Measurements from ENCODE around the gene PSMG2.
A peak's percentile ranks its signal among the peaks of the same experiment; 100 is the strongest.

PSMG2 gene, protein sequence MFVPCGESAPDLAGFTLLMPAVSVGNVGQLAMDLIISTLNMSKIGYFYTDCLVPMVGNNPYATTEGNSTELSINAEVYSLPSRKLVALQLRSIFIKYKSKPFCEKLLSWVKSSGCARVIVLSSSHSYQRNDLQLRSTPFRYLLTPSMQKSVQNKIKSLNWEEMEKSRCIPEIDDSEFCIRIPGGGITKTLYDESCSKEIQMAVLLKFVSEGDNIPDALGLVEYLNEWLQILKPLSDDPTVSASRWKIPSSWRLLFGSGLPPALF

DNA sequence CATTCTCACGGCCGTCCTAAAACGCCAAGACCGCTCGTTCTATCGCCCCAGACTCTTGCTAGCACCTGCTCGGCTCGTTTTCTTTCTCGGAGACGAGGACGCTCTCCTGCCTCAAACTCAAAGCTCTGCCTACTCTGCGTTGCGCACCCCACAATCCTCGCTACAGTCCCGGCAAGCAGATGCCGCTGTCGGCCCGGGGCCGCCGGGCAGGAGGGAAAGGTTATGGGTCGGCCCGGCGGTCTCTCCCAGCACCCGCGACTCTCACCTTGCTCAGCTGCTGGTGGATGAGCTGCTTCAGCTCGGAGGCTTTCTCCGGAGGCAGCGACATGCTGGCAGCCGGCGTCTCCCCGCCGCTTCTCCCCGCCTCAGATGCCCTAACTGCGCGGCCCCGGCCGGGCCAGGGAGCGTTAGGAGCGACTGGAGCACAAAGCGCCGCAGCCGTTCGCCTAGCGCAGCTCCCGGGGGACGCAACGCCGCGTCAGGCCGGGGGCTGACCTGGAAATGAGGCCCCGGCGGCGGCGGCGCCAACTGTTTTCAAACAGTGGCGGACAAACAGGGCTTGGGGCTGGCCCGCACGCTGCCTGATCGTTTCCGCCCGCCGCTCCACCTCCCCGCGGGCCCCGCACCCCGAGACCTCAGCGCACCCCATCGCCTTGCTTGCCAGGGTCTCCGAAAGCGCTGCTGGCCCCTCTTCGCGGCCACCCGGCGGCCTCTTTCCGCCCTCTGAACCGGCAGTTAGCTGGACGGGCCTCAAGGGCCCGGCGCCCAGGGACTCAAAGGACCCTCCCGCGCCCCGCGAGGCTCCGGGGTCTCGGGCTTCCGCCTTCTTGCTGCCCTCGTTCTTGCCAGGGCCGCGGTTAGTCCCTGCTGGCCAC is at the start of gene PSMG2, which contains the start of gene CEP76:
PSMG2 (plus strand) TSS at position 822 of the 875 bp plus-strand sequence. CDS start 66 bp downstream, outside the sequence.
CEP76 (minus strand) TSS at position 503 of the 875 bp plus-strand sequence; CDS start at position 328, 175 bp downstream.
- Histone ChIP-seq H3K9me3 (ENCODE audit: low read length) (no peaks in the 10 kb centered on the region), H3K9ac (ENCODE audit: low read length) (peak within 1 kb of the TSS; percentile 46), H3K4me1 (ENCODE audit: insufficient read depth, low read length) (peaks cover 24% of the 10 kb centered on the region), H3K27ac (ENCODE audit: low read depth, low read length) (peak within 1 kb of the TSS; percentile 98), H3K27me3 (ENCODE audit: control insufficient read depth in 1 of 2, insufficient read depth in 2 of 2, low read length in 2 of 2) (no peaks in the 10 kb centered on the region), H3K36me3 (ENCODE audit: insufficient read depth, low read length) (peaks cover 13% of the 10 kb centered on the region), H3K4me3 (ENCODE audit: low read depth in 1 of 2, low read length in 2 of 2) (peak within 1 kb of the TSS; percentile 97 to 99)

DNA sequence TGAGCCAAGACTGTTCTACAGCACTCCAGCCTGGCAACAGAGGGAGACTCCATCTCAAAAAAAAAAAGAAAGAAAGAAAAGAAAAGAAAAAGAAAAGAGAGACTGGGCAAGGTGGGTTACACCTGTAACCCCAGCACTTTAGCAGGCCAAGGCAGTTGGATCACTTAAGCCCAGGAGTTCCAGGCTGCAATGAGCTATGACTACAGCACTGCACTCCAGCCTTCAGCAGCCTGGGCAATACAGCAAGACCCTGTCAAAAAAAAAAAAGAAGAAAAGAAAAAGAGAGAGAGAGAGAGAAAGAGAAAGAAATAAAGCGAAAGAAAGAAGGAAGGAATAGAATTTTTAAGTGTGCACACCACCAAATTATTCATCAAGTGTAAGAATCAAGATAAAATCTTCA is 47.9 kb upstream of the PSMG2 start:
- no peaks in the 10 kb centered on the region for H3K27me3 ChIP-seq (ENCODE audit: control insufficient read depth in 1 of 2, insufficient read depth in 2 of 2, low read length in 2 of 2)
- no peaks in the 10 kb centered on the region for H3K9me3 ChIP-seq (ENCODE audit: low read length)
- no peaks in the 10 kb centered on the region for H3K36me3 ChIP-seq (ENCODE audit: insufficient read depth, low read length)
- no peak overlapping the region for H3K9ac ChIP-seq (ENCODE audit: low read length)
- no peak overlapping the region for H3K4me3 ChIP-seq (ENCODE audit: low read depth in 1 of 2, low read length in 2 of 2)
- peaks cover 15% of the 10 kb centered on the region for H3K4me1 ChIP-seq (ENCODE audit: insufficient read depth, low read length)
- no peak overlapping the region for H3K27ac ChIP-seq (ENCODE audit: low read depth, low read length)

DNA sequence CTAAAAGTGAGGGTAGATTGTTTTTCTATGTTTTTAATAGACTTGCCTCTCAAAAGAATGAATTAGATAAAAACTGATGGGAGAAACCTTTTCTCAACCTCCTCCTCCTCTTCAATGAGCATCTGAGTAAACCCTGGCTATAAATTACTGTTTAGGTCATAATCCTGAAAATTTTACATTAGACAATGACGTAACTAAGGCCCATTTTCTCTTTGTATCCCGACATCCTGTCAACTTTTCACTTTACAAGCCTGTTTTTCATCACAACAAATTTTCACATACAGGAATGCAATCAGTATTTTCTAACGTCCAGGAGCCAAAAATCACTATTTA is 46.3 kb upstream of the PSMG2 start:
- Histone ChIP-seq H3K36me3 (ENCODE audit: insufficient read depth, low read length) (no peaks in the 10 kb centered on the region), H3K27me3 (ENCODE audit: control insufficient read depth in 1 of 2, insufficient read depth in 2 of 2, low read length in 2 of 2) (no peaks in the 10 kb centered on the region), H3K9me3 (ENCODE audit: low read length) (no peaks in the 10 kb centered on the region), H3K27ac (ENCODE audit: low read depth, low read length) (peak overlapping the region; percentile 66), H3K9ac (ENCODE audit: low read length) (peak overlapping the region; percentile 45), H3K4me3 (ENCODE audit: low read depth in 1 of 2, low read length in 2 of 2) (peak overlapping the region; percentile 38 to 49), H3K4me1 (ENCODE audit: insufficient read depth, low read length) (peaks cover 15% of the 10 kb centered on the region)

DNA sequence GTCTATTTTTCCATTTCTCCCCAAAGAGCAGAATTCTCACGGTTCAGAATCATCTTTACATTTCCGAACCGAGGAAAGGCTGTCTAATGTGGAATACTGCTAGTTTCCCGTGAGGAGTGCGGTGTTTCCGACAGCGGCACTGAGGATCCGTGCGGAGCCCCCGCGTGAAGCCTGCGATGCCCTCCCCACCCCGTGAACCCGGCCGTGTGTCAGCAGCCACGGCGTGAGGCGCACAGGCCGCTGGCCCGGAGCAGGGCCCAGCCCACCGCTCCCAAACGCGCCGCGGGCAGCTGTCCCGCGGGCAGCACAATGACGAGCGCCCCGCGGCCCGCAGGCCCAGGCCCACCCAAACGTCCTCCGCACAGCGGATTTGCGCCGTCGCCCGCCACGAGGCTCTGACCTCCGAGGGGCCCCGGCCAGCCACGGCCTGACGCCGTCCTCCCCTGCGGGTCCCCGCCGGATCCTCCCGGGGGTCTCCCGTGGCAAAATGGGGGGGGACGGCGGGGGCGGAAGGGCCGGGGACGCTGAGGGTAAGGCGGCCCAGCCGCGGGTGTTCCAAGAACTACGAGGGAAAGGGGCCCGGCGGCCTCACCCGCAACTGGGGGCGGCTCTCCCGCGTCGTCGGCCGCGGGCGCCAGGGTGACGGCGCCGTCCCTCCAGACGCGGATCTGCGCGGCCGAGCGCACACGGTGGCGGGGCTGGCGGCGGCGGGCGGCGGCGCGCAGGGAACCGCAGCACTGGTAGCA is 45.7 kb upstream of the PSMG2 start:
- peak overlapping the region; percentile 38 to 49 for H3K4me3 ChIP-seq (ENCODE audit: low read depth in 1 of 2, low read length in 2 of 2)
- H3K9ac ChIP-seq (ENCODE audit: low read length) = peak overlapping the region; percentile 45
- H3K27ac ChIP-seq (ENCODE audit: low read depth, low read length) = peak overlapping the region; percentile 66
- peaks cover 15% of the 10 kb centered on the region for H3K4me1 ChIP-seq (ENCODE audit: insufficient read depth, low read length)
- no peaks in the 10 kb centered on the region for H3K9me3 ChIP-seq (ENCODE audit: low read length)
- H3K36me3 ChIP-seq (ENCODE audit: insufficient read depth, low read length) = no peaks in the 10 kb centered on the region
- no peaks in the 10 kb centered on the region for H3K27me3 ChIP-seq (ENCODE audit: control insufficient read depth in 1 of 2, insufficient read depth in 2 of 2, low read length in 2 of 2)

DNA sequence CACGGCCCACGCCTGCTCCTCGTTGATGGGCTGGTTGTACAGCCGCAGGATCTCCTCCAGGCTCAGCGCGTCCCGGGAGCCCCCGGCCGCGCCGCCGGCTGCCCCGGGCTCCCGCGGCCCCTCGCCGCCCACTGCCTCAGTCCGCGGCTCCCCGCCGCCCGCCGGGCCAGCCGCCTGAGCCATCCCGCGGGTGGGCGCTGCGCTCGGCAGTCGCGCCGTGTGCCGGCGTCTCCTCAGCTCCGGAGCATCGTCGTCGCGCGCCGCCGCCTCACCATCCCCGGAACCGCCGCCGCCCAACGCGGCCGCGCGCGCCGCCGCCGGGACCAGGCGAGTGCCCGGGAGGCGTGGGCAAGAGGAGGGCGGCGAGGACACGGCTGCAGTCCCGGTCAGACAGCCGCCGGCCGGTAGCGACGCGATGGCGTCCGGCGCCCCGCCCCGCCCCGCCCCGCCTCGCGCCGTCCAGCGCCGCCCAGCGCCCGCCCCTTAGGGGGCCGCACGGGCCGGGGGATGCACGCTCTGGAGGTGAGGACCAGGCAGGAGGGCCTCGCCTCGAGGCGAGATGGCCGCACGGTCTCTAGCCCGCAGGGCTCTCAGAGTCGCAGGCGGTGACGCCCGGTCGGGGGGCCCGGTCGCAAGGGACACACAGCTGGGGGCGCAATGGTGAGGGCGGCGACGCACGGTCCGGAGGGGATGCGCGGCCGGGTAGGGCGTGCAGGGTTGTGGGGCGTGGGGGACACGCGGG is 45.0 kb upstream of the PSMG2 start, which contains the start of gene SPIRE1:
SPIRE1 (minus strand) TSS at position 424 of the 742 bp plus-strand sequence; CDS start at position 183, 241 bp downstream.
- Histone ChIP-seq H3K27me3 (ENCODE audit: control insufficient read depth in 1 of 2, insufficient read depth in 2 of 2, low read length in 2 of 2) (no peaks in the 10 kb centered on the region), H3K4me1 (ENCODE audit: insufficient read depth, low read length) (peaks cover 15% of the 10 kb centered on the region), H3K27ac (ENCODE audit: low read depth, low read length) (peak within 1 kb of the TSS; percentile 72), H3K9me3 (ENCODE audit: low read length) (no peaks in the 10 kb centered on the region), H3K9ac (ENCODE audit: low read length) (peak within 1 kb of the TSS; percentile 45), H3K36me3 (ENCODE audit: insufficient read depth, low read length) (no peaks in the 10 kb centered on the region), H3K4me3 (ENCODE audit: low read depth in 1 of 2, low read length in 2 of 2) (peak within 1 kb of the TSS; percentile 55 to 85)

DNA sequence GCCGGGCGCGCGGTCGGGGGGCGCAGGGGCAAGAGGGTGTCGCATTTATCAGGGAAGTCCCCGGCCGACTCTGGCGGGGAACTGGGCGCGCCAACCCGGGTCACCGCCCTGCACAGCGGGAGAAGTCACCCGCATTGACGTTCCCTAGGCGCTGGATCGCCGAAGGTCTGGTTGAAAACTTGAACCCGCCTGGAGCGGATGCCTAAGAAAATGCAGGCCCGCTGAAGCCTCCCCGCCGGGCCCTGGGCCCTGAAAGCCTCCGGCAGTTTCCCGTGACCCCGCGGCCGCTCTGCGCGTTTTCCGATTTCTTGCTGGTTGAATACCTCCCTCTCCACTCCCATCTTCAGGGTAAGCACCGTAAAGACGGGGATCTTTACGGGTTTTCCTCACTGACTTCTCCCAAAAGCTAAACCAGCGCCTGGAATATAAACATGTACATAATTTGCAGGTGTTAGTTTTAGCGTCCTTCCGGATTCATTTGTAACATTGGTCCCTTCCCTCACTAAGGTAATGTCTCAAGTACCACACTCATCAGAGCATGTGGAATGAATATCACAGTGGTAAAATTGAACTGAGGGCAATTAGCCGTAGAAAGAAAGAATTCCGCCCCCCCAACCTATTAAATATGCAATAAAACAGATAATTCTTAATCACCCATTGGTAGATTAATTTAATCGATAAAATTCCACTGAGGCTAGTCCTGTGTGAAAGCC is 44.3 kb upstream of the PSMG2 start:
- Histone ChIP-seq H3K36me3 (ENCODE audit: insufficient read depth, low read length) (no peaks in the 10 kb centered on the region), H3K9ac (ENCODE audit: low read length) (no peak overlapping the region), H3K4me3 (ENCODE audit: low read depth in 1 of 2, low read length in 2 of 2) (peak overlapping the region; percentile 55 to 85), H3K4me1 (ENCODE audit: insufficient read depth, low read length) (peaks cover 8% of the 10 kb centered on the region), H3K27ac (ENCODE audit: low read depth, low read length) (peak overlapping the region; percentile 72), H3K27me3 (ENCODE audit: control insufficient read depth in 1 of 2, insufficient read depth in 2 of 2, low read length in 2 of 2) (no peaks in the 10 kb centered on the region), H3K9me3 (ENCODE audit: low read length) (no peaks in the 10 kb centered on the region)

DNA sequence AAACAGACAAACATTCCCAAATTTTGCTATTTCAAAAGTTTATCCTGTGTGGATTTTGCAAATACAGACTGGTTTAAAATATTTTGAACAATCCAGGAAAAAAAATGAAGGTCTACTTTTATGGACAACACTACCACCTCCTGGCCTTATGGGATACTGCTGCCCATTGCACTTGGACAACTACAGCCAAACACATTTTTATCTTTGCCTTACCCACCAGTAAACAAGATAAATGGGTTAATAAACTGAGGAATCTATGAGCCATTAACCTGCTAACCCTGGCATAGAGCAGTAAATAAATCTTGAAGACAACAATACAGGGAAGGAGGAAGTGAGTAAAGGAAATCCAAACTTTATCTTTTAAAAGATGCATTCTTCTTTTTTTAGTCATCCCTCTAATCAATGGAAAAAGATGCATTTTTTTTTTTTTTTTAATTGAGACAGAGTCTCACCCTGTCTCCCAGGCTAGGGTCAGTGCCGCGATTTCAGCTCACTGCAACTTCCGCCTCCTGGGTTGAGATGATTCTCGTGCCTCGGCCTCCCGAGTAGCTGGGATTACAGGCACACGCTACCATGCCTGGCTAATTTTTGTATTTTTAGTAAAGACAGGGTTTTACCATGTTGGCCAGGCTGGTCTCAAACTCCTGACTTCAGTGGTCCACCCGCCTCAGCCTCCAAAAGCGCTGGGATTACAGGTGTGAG is 42.8 kb upstream of the PSMG2 start:
- Histone ChIP-seq H3K27me3 (ENCODE audit: control insufficient read depth in 1 of 2, insufficient read depth in 2 of 2, low read length in 2 of 2) (no peaks in the 10 kb centered on the region), H3K4me3 (ENCODE audit: low read depth in 1 of 2, low read length in 2 of 2) (no peak overlapping the region), H3K36me3 (ENCODE audit: insufficient read depth, low read length) (no peaks in the 10 kb centered on the region), H3K27ac (ENCODE audit: low read depth, low read length) (no peak overlapping the region), H3K9ac (ENCODE audit: low read length) (no peak overlapping the region), H3K9me3 (ENCODE audit: low read length) (no peaks in the 10 kb centered on the region), H3K4me1 (ENCODE audit: insufficient read depth, low read length) (peaks cover 8% of the 10 kb centered on the region)

DNA sequence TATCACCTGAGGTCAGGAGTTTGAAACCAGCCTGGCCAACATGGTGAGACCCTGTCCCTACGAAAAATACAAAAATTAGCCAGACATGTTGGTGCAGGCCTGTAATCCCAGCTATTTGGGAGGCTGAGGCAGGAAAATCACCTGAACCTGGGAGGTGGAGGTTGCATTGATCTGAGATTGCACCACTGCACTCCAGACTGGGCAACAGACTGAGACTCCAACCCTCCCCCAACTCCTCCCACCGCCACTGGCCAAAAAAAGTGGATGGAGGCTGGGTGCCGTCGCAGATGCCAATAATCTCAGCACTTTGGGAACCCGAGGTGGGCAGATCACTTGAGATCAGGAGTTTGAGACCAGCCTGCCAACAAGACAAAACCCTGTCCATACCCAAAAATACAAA is 34.8 kb upstream of the PSMG2 start:
- Histone ChIP-seq H3K4me3 (ENCODE audit: low read depth in 1 of 2, low read length in 2 of 2) (no peak overlapping the region), H3K4me1 (ENCODE audit: insufficient read depth, low read length) (no peaks in the 10 kb centered on the region), H3K27me3 (ENCODE audit: control insufficient read depth in 1 of 2, insufficient read depth in 2 of 2, low read length in 2 of 2) (no peaks in the 10 kb centered on the region), H3K9me3 (ENCODE audit: low read length) (no peaks in the 10 kb centered on the region), H3K36me3 (ENCODE audit: insufficient read depth, low read length) (no peaks in the 10 kb centered on the region), H3K9ac (ENCODE audit: low read length) (no peak overlapping the region), H3K27ac (ENCODE audit: low read depth, low read length) (no peak overlapping the region)

DNA sequence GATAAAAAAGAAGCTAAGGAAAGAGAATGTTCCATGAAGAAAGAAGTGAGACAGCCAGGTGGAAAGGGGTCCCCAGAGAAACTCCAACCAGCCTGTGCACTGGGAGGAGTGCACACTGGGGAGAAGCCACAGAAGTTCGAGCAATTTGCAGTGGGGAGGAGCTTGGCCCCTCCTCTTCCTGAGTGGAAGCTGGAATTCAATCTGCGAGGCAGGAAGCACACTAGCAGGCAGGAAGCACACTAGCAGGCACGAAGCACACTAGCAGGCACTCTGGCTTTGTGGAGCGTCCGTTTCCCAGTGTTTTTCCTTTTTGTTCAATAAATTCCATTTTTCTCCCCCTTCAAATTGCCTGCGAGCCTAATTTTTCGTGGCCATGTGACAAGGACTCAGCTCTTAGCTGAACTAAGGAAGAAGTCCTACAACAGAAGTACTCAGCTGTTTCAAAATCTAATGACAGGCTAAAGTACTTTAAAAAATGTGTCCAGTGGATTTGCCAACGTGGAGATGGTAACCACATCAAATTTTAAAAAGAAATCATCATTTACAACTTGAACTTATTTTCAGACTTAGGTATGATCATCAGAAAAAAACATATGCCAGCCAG is 23.6 kb upstream of the PSMG2 start:
- Histone ChIP-seq H3K27me3 (ENCODE audit: control insufficient read depth in 1 of 2, insufficient read depth in 2 of 2, low read length in 2 of 2) (no peaks in the 10 kb centered on the region), H3K27ac (ENCODE audit: low read depth, low read length) (peak overlapping the region; percentile 41), H3K36me3 (ENCODE audit: insufficient read depth, low read length) (peaks cover 9% of the 10 kb centered on the region), H3K9ac (ENCODE audit: low read length) (no peak overlapping the region), H3K4me1 (ENCODE audit: insufficient read depth, low read length) (no peaks in the 10 kb centered on the region), H3K9me3 (ENCODE audit: low read length) (no peaks in the 10 kb centered on the region), H3K4me3 (ENCODE audit: low read depth in 1 of 2, low read length in 2 of 2) (peak overlapping the region in 1 of 2 donors; percentile 37)

Data from muscle layer of colon (tissue), 2 donors.